Fibroblast of lung (primary cell): ENCODE measurements around the gene DOC2B. TPM values are rescaled to one million over a fixed set of nuclear protein-coding genes. Genes with fewer than 3 reads are reported as not detected.

Source experiments
- DNase-seq, 2 donors: peaks; one replicate each; pipeline versions ENCODE4 v3.0.0 to v3.0.0-alpha.2; 2010; ENCODE audit warnings: low read depth in 2 of 2
- H2AFZ ChIP-seq: 2 replicates; pipeline ENCODE4 v1.5.1; 2012; ENCODE audit warnings: low read length, control low read depth, inconsistent platforms
- H3K27ac ChIP-seq: 2 replicates; pipeline ENCODE4 v1.5.1; 2011; ENCODE audit warnings: low read length, control low read depth; ENCODE audit not compliant: insufficient read depth
- H3K27me3 ChIP-seq: 2 replicates; pipeline ENCODE4 v1.5.1; 2011; ENCODE audit warnings: mild to moderate bottlenecking, low read length; ENCODE audit not compliant: control insufficient read depth, insufficient read depth
- H3K36me3 ChIP-seq: 2 replicates; pipeline ENCODE4 v1.5.1; 2011; ENCODE audit warnings: low read length; ENCODE audit not compliant: control insufficient read depth, insufficient read depth
- H3K4me1 ChIP-seq: 2 replicates; pipeline ENCODE4 v1.5.1; 2011; ENCODE audit warnings: low read length; ENCODE audit not compliant: control insufficient read depth, insufficient read depth; ENCODE audit errors: extremely low read depth
- H3K4me2 ChIP-seq: 2 replicates; pipeline ENCODE4 v1.5.1; 2011; ENCODE audit warnings: low read length, control low read depth; ENCODE audit not compliant: insufficient read depth; ENCODE audit errors: extremely low read depth
- H3K4me3 ChIP-seq, 4 experiments: fragments of 200-600 bp in 1 of 4; sonication (generic) in 1 of 4; replicated peaks in 1 of 4; 2 replicates each; pipeline ENCODE4 v1.5.1; 2011 to 2016; ENCODE audit warnings: low read length in 4 of 4, low read depth in 3 of 4, mild to moderate bottlenecking in 3 of 4, control low read depth in 2 of 4, inconsistent platforms in 1 of 4, mixed read lengths in 1 of 4; ENCODE audit not compliant: insufficient read depth in 1 of 4; ENCODE audit errors: control extremely low read depth in 1 of 4
- H3K79me2 ChIP-seq: 2 replicates; pipeline ENCODE4 v1.5.1; 2012; ENCODE audit warnings: mild to moderate bottlenecking, low read length, inconsistent platforms; ENCODE audit not compliant: control insufficient read depth, insufficient read depth
- H3K9ac ChIP-seq: 2 replicates; pipeline ENCODE4 v1.5.1; 2011; ENCODE audit warnings: mild to moderate bottlenecking, low read length, control low read depth; ENCODE audit not compliant: insufficient read depth
- H3K9me3 ChIP-seq: 2 replicates; pipeline ENCODE4 v1.5.1; 2012; ENCODE audit warnings: low read depth, low read length; ENCODE audit not compliant: control insufficient read depth, insufficient read depth
- H4K20me1 ChIP-seq: 2 replicates; pipeline ENCODE4 v1.5.1; 2011; ENCODE audit warnings: low read length; ENCODE audit not compliant: control insufficient read depth, insufficient read depth; ENCODE audit errors: extremely low read depth
- EZH2 ChIP-seq: IDR thresholded peaks from 2 replicates; pipeline ENCODE4 v1.5.1; 2012; ENCODE audit warnings: low read length, control low read depth, mild to moderate bottlenecking; ENCODE audit errors: missing control alignments
- polyA plus RNA-seq, 2 donors: library from polyadenylated mRNA; depleted of rRNA in 1 of 2; stranded (reverse) in 1 of 2; unstranded in 1 of 2; fragments of >200 nt; gene quantifications; 2 replicates each; pipeline ENCODE4 v1.2.1, GENCODE V29; 2011 to 2012; ENCODE audit warnings: missing spikeins in 1 of 2
- total RNA-seq: library from RNA; depleted of rRNA; stranded (reverse); fragments of >200 nt; gene quantifications from 2 replicates; pipeline ENCODE4 v1.2.1, GENCODE V29; 2014
- TF ChIP-seq, protein P1 (sequence below), 2 donors: IDR thresholded peaks in 1 of 2; conservative IDR thresholded peaks in 1 of 2; 1 replicate in 1 of 2; 2 replicates in 1 of 2; pipeline ENCODE4 v1.5.1; 2011 to 2012; ENCODE audit warnings: low read length in 2 of 2, control low read depth in 1 of 2, inconsistent platforms in 1 of 2, low read depth in 1 of 2, mild to moderate bottlenecking in 1 of 2

The DOC2B gene
- total and polyA plus RNA-seq, 2 donors (not counting 1 experiment from before 2014, with no cell fraction given) = not detected

DNA sequence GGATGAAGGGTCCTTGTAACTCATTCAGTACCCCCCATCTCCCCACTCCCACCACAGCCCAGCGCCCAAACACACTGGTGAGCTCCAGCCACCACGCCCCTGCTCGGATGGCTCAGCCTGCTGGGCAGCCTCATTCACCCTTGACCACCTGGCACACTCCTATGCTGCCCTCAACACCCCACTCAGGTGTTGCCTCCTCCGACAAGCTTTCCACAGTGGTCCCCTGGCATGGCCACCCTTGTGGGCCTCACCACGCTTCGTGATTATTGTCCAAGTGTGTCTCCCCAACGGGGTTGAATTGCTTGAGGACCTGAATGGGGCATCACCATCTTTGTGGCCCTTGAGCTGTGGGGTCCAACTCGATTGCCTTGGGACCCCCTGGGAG, 12.0 kb upstream of the DOC2B start:
- Histone ChIP-seq H4K20me1 (no peaks in the 10 kb centered on the region), H2AFZ (no peak overlapping the region)

DNA sequence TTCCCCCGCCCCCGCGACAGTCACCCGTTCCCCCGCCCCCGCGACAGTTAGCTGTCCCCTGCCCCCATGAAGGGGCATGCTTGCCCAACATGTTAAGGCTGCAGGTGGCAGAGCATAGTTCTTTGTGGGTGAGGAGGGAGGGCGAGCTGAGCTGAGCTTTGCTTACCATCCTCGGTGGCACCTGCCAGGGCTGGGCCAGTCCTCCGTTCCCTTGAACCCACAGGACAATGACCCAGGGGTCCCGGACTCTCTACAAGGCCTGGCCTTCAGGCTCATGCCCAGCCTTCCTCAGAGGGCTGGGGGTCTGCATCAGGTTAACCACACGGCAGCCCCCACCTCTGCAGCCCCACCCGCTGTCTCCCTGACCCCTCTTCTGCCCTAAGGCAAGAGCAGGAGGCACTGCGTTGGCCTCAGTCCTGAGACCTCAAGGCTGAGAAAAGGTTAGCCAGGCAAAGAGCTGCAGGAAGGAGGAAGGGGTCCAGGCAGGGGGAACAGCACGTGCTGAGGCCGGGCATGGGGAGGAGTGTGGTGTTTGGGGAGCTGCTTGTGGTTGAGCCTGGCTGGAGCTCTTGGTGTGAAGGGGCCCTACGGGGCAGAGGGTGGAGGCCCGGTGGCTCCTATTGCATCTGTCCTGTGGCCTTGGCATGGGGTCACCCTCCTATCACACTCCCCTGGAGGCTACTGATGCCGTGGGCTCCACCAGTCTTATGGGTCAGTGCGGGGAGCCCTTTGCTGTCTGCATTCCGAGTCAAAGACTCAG, 11.4 kb upstream of the DOC2B start:
- no peak for DNase-seq
- H3K4me1 ChIP-seq = no peaks in the 10 kb centered on the region
- H3K9ac ChIP-seq = no peak overlapping the region
- no peak overlapping the region for H3K4me2 ChIP-seq
- H3K36me3 ChIP-seq = no peaks in the 10 kb centered on the region
- H3K27me3 ChIP-seq = no peaks in the 10 kb centered on the region
- H4K20me1 ChIP-seq = no peaks in the 10 kb centered on the region
- H3K27ac ChIP-seq = no peak overlapping the region
- no peak overlapping the region for H2AFZ ChIP-seq
- H3K4me3 ChIP-seq = no peak overlapping the region
- H3K79me2 ChIP-seq = no peaks in the 10 kb centered on the region
- H3K9me3 ChIP-seq = no peaks in the 10 kb centered on the region
- TF ChIP-seq, protein P1, sequence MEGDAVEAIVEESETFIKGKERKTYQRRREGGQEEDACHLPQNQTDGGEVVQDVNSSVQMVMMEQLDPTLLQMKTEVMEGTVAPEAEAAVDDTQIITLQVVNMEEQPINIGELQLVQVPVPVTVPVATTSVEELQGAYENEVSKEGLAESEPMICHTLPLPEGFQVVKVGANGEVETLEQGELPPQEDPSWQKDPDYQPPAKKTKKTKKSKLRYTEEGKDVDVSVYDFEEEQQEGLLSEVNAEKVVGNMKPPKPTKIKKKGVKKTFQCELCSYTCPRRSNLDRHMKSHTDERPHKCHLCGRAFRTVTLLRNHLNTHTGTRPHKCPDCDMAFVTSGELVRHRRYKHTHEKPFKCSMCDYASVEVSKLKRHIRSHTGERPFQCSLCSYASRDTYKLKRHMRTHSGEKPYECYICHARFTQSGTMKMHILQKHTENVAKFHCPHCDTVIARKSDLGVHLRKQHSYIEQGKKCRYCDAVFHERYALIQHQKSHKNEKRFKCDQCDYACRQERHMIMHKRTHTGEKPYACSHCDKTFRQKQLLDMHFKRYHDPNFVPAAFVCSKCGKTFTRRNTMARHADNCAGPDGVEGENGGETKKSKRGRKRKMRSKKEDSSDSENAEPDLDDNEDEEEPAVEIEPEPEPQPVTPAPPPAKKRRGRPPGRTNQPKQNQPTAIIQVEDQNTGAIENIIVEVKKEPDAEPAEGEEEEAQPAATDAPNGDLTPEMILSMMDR (conservative IDR thresholded peaks at IDR 0.05 in 1 of 2, IDR thresholded peaks at IDR 0.05 in 1 of 2; ENCODE audit: low read depth in 1 of 2, low read length in 2 of 2) = no peak
- TF ChIP-seq EZH2 = no peak

More for the DNA sequence above, 12.0 kb upstream of the DOC2B start:
- Histone ChIP-seq H3K27me3 (no peaks in the 10 kb centered on the region), H3K4me1 (no peaks in the 10 kb centered on the region), H3K4me3 (no peak overlapping the region), H3K9me3 (no peaks in the 10 kb centered on the region), H3K9ac (no peak overlapping the region), H3K36me3 (no peaks in the 10 kb centered on the region), H3K27ac (no peak overlapping the region), H3K4me2 (no peak overlapping the region), H3K79me2 (no peaks in the 10 kb centered on the region)
- TF ChIP-seq EZH2 = no peak
- TF ChIP-seq, protein P1 (conservative IDR thresholded peaks at IDR 0.05 in 1 of 2, IDR thresholded peaks at IDR 0.05 in 1 of 2; ENCODE audit: low read depth in 1 of 2, low read length in 2 of 2) = no peak
- DNase-seq = no peak

DNA sequence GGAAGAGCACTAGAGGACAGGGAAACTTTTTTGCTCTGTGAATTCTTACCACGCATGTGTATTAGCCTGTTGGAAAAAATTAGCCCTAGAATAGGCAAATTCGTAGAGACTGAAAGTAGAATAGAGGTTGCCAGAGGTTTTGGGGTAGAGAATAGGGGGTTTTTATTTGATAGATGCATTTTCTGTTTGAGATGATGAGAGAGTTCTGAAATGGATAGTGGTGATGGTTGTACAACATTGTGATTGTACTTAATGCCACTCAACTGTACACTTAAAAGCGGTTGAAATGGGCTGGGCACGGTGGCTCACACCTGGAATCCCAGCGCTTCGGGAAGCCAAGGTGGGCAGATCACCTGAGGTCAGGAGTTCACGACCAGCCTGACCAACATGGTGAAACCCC, 8.0 kb upstream of the DOC2B start:
- Histone ChIP-seq H3K27me3 (no peaks in the 10 kb centered on the region), H3K79me2 (no peaks in the 10 kb centered on the region), H2AFZ (no peak overlapping the region), H3K9ac (no peak overlapping the region), H3K4me1 (no peaks in the 10 kb centered on the region), H3K4me2 (no peak overlapping the region), H3K9me3 (no peaks in the 10 kb centered on the region), H3K36me3 (no peaks in the 10 kb centered on the region), H3K4me3 (no peak overlapping the region), H4K20me1 (no peaks in the 10 kb centered on the region), H3K27ac (no peak overlapping the region)
- TF ChIP-seq, protein P1 (conservative IDR thresholded peaks at IDR 0.05 in 1 of 2, IDR thresholded peaks at IDR 0.05 in 1 of 2; ENCODE audit: low read depth in 1 of 2, low read length in 2 of 2) = no peak
- no peak for TF ChIP-seq EZH2
- DNase-seq = no peak
